IMR-90 (cell line): Measurements from ENCODE around the gene HNRNPM. TPM values are rescaled to one million over a fixed set of nuclear protein-coding genes. Genes with fewer than 3 reads are reported as not detected.

Experiments
- ATAC-seq: fragments of 200-7000 bp; cut with Tn5 transposase; 2 replicates; pipeline ENCODE4 v1.9.1; 2020; ENCODE audit warnings: low read depth, mild to moderate bottlenecking, moderate library complexity
- BruUV-seq: library from RNA; stranded (reverse); fragments of 400-500 nt; replicated peaks from 2 replicates; lab custom pipeline; 2021; lab: Mats Ljungman, UMichigan
- CTCF ChIA-PET: fragments of 300-600 bp; formaldehyde crosslinking; extraction: SDS; loops from one replicate; lab custom pipeline; 2021; ENCODE audit warnings: antibody characterized with exemption; lab: Yijun Ruan, JAX
- POLR2A ChIA-PET: fragments of 300-600 bp; sonication (Branson Sonifier 250); formaldehyde crosslinking; loops from one replicate; lab custom pipeline; 2022; ENCODE audit warnings: antibody characterized with exemption; ENCODE audit not compliant: unreplicated experiment; lab: Charles Lee
- DNase-seq: peaks from one replicate; pipeline ENCODE4 v3.0.0; 2013
- H2AFZ ChIP-seq: replicated peaks from 2 replicates; pipeline ENCODE3; 2013; ENCODE audit warnings: low read length, mild to moderate bottlenecking; ENCODE audit not compliant: poor library complexity
- H2AK5ac ChIP-seq: 2 replicates; pipeline ENCODE4 v1.6.1; 2013; ENCODE audit warnings: low read depth, low read length, inconsistent platforms
- H2AK9ac ChIP-seq: replicated peaks from 2 replicates; pipeline ENCODE3; 2013; ENCODE audit warnings: mild to moderate bottlenecking, low read depth, low read length, moderate library complexity; ENCODE audit not compliant: poor library complexity
- H2BK120ac ChIP-seq: 2 replicates; pipeline ENCODE4 v1.6.1; 2013; ENCODE audit warnings: low read depth, low read length, inconsistent platforms
- H2BK15ac ChIP-seq: 3 replicates; pipeline ENCODE4 v1.6.1; 2013; ENCODE audit warnings: low read depth, low read length, inconsistent platforms
- H2BK20ac ChIP-seq: 2 replicates; pipeline ENCODE4 v1.6.1; 2013; ENCODE audit warnings: low read depth, mild to moderate bottlenecking, inconsistent platforms, low read length, moderate library complexity
- H2BK5ac ChIP-seq: 2 replicates; pipeline ENCODE4 v1.6.1; 2013; ENCODE audit warnings: mild to moderate bottlenecking, low read depth, low read length, inconsistent platforms; ENCODE audit not compliant: poor library complexity, severe bottlenecking
- H3K14ac ChIP-seq: replicated peaks from 2 replicates; pipeline ENCODE4 v1.6.1; 2013; ENCODE audit warnings: low read depth, low read length, inconsistent platforms
- H3K18ac ChIP-seq: 2 replicates; pipeline ENCODE4 v1.6.1; 2013; ENCODE audit warnings: low read depth, low read length, control low read depth
- H3K23ac ChIP-seq: 2 replicates; pipeline ENCODE4 v1.6.1; 2013; ENCODE audit warnings: low read depth, low read length, inconsistent platforms
- H3K27ac ChIP-seq: 2 replicates; pipeline ENCODE4 v1.5.1; 2013; ENCODE audit warnings: mild to moderate bottlenecking, control low read depth, low read length; ENCODE audit not compliant: insufficient read depth
- H3K27me3 ChIP-seq: 2 replicates; pipeline ENCODE4 v1.6.1; 2013; ENCODE audit warnings: low read length; ENCODE audit not compliant: control insufficient read depth, insufficient read depth
- H3K36me3 ChIP-seq: 2 replicates; pipeline ENCODE4 v1.6.1; 2013; ENCODE audit warnings: low read length, mixed read lengths; ENCODE audit not compliant: control insufficient read depth, insufficient read depth
- H3K4ac ChIP-seq: 2 replicates; pipeline ENCODE4 v1.6.1; 2013; ENCODE audit warnings: low read depth, low read length, inconsistent platforms
- H3K4me1 ChIP-seq: 2 replicates; pipeline ENCODE4 v1.6.1; 2013; ENCODE audit warnings: low read length, mixed read lengths; ENCODE audit not compliant: control insufficient read depth, insufficient read depth
- H3K4me2 ChIP-seq: 2 replicates; pipeline ENCODE4 v1.6.1; 2013; ENCODE audit warnings: low read depth, mild to moderate bottlenecking, control low read depth, low read length, moderate library complexity
- H3K4me3 ChIP-seq: 2 replicates; pipeline ENCODE4 v1.5.1; 2013; ENCODE audit warnings: low read depth, mild to moderate bottlenecking, control low read depth, low read length, moderate library complexity; ENCODE audit not compliant: insufficient read depth
- H3K56ac ChIP-seq: 2 replicates; pipeline ENCODE4 v1.6.1; 2013; ENCODE audit warnings: low read length, inconsistent platforms; ENCODE audit not compliant: insufficient read depth; ENCODE audit errors: extremely low read depth
- H3K79me1 ChIP-seq, 2 experiments: 2 replicates each; pipeline ENCODE4 v1.6.1; 2013; ENCODE audit warnings: low read length in 2 of 2, inconsistent platforms in 1 of 2, low read depth in 1 of 2
- H3K9ac ChIP-seq: 2 replicates; pipeline ENCODE4 v1.6.1; 2013; ENCODE audit warnings: low read depth, low read length, control low read depth
- H3K9me1 ChIP-seq: 2 replicates; pipeline ENCODE4 v1.6.1; 2013; ENCODE audit warnings: low read length, inconsistent platforms; ENCODE audit not compliant: insufficient read depth
- H3K9me3 ChIP-seq: 2 replicates; pipeline ENCODE4 v1.6.1; 2013; ENCODE audit warnings: low read length; ENCODE audit not compliant: control insufficient read depth, insufficient read depth
- H4K20me1 ChIP-seq: 2 replicates; pipeline ENCODE4 v1.6.1; 2013; ENCODE audit warnings: low read length, inconsistent platforms; ENCODE audit not compliant: insufficient read depth
- H4K5ac ChIP-seq: 2 replicates; pipeline ENCODE4 v1.6.1; 2013; ENCODE audit warnings: mild to moderate bottlenecking, low read depth, low read length, control low read depth
- H4K8ac ChIP-seq, 2 experiments: 2 replicates each; pipeline ENCODE4 v1.6.1; 2013; ENCODE audit warnings: low read depth in 2 of 2, low read length in 2 of 2, control low read depth in 1 of 2, inconsistent platforms in 1 of 2
- H4K91ac ChIP-seq: 2 replicates; pipeline ENCODE4 v1.6.1; 2013; ENCODE audit warnings: low read depth, low read length, inconsistent platforms; ENCODE audit not compliant: insufficient read depth
- CTCF ChIP-seq: conservative IDR thresholded peaks from 2 replicates; pipeline ENCODE4 v1.5.1; 2012; ENCODE audit warnings: mild to moderate bottlenecking, low read depth, low read length, improper control_type of control experiment
- ELK1 ChIP-seq: fragments of 150-350 bp; IDR thresholded peaks from 2 replicates; pipeline ENCODE4 v1.6.1; 2016; ENCODE audit warnings: low read depth, mild to moderate bottlenecking, low read length, moderate library complexity, borderline replicate concordance
- FOS ChIP-seq: fragments of 150-350 bp; IDR thresholded peaks from 2 replicates; pipeline ENCODE4 v1.6.1; 2016; ENCODE audit warnings: low read depth, low read length
- MAFK ChIP-seq: IDR thresholded peaks from 2 replicates; pipeline ENCODE4 v1.6.1; 2012; ENCODE audit warnings: low read depth, low read length, improper control_type of control experiment
- MAZ ChIP-seq: IDR thresholded peaks from 2 replicates; pipeline ENCODE4 v1.6.1; 2012; ENCODE audit warnings: low read depth, mild to moderate bottlenecking, low read length, improper control_type of control experiment, moderate library complexity, borderline replicate concordance
- MXI1 ChIP-seq: IDR thresholded peaks from 2 replicates; pipeline ENCODE4 v1.6.1; 2012; ENCODE audit warnings: low read depth, mild to moderate bottlenecking, low read length, moderate library complexity, borderline replicate concordance
- RFX5 ChIP-seq: IDR thresholded peaks from 2 replicates; pipeline ENCODE4 v1.8.0; 2012; ENCODE audit warnings: low read depth, mild to moderate bottlenecking, low read length, moderate library complexity
- USF2 ChIP-seq: fragments of 150-350 bp; IDR thresholded peaks from 2 replicates; pipeline ENCODE4 v1.6.1; 2017; ENCODE audit warnings: mild to moderate bottlenecking, antibody characterized with exemption, low read length, low read depth
- WGBS, 2 experiments: methylation state at CpG; one replicate each; pipeline versions ENCODE4 v1.1.5 to v1.1.7; 2013; ENCODE audit warnings: missing lambda C conversion rate in 2 of 2; ENCODE audit not compliant: insufficient read length in 1 of 2; ENCODE audit errors: extremely low coverage in 2 of 2; 5-methylcytosine and 5-hydroxymethylcytosine counted together
- dilution Hi-C: fragments of 300-500 bp; cut with HindIII; formaldehyde crosslinking; loops from one replicate; pipeline ENCODE4 v1.14.3; 2018; ENCODE audit warnings: low sequenced_read_pairs; ENCODE audit not compliant: unreplicated experiment
- in situ Hi-C: fragments of 300-500 bp; cut with MboI; formaldehyde crosslinking; loops from 3 replicates; pipeline ENCODE4 v1.14.3; 2019; ENCODE audit warnings: low sequenced_read_pairs, inconsistent platforms, mixed read lengths
- intact Hi-C: fragments of 100-400 bp; cut with micrococcal nuclease; formaldehyde crosslinking; loops from 2 replicates; pipeline ENCODE4 v1.10.0; 2022
- polyA plus RNA-seq, 3 experiments: library from polyadenylated mRNA; depleted of rRNA; stranded (reverse); fragments of >200 nt; gene quantifications; 2 replicates each; pipeline ENCODE4 v1.2.3, GENCODE V29; 2012; ENCODE audit warnings: low replicate concordance in 1 of 3
- total RNA-seq: library from RNA; depleted of rRNA; stranded (reverse); fragments of >200 nt; gene quantifications from 2 replicates; pipeline ENCODE4 v1.2.3, GENCODE V29; 2012

The HNRNPM gene
- total and polyA plus RNA-seq, 2 of the 4 experiments (the other 2 are of a cell fraction), result 75.6 to 197 TPM

GRCh38 chr19:8476524-8476923, 31.7 kb downstream of the HNRNPM start:
- no peak overlapping the region for H2BK20ac ChIP-seq
- H4K20me1 ChIP-seq, result peaks cover 73% of the 10 kb centered on the region
- H3K4me1 ChIP-seq, result peaks cover 5% of the 10 kb centered on the region
- no peak overlapping the region for H3K4me3 ChIP-seq
- no peak overlapping the region for H2AK5ac ChIP-seq
- dilution Hi-C loops (no loop called here), in situ Hi-C loops (no loop called here), intact Hi-C loops (no loop called here)
- no peak overlapping the region for H3K56ac ChIP-seq
- no peak overlapping the region for H3K4me2 ChIP-seq
- CTCF ChIA-PET, result interaction anchor here (0.6 kb wide), 2 partner anchors 37 to 1813 kb away, joined by 3 to 7 read pairs; partner anchors contain the start of gene ZNF414
- no peak overlapping the region for H2BK120ac ChIP-seq
- no peak overlapping the region for H3K4ac ChIP-seq
- H3K27ac ChIP-seq, result no peak overlapping the region
- H3K79me1 ChIP-seq, result peaks cover 27 to 84% of the 10 kb centered on the region in 2 experiments
- no peak overlapping the region for H3K23ac ChIP-seq
- H2AFZ ChIP-seq, result no peak overlapping the region
- TF ChIP-seq MAZ (no peak), MAFK (no peak), MXI1 (no peak), USF2 (no peak), ELK1 (no peak), FOS (no peak), CTCF (no peak), RFX5 (no peak)
- no peak overlapping the region for H2BK15ac ChIP-seq
- H2BK5ac ChIP-seq, result no peak overlapping the region
- H2AK9ac ChIP-seq, result no peak overlapping the region
- no peak overlapping the region for H4K91ac ChIP-seq
- H3K18ac ChIP-seq, result no peak overlapping the region
- H3K9me1 ChIP-seq, result peaks cover 27% of the 10 kb centered on the region
- WGBS, 2 experiments, result 86% methylated on average over 1 of the region's 8 CpGs; no CpG with 5 or more reads in 1 of the 2 experiments
- no peaks in the 10 kb centered on the region for H3K9me3 ChIP-seq
- H3K9ac ChIP-seq, result no peak overlapping the region
- no peak for ATAC-seq
- DNase-seq, result no peak
- H3K27me3 ChIP-seq, result no peaks in the 10 kb centered on the region
- no peak overlapping the region for H3K14ac ChIP-seq
- POLR2A ChIA-PET, result no interaction called here
- H3K36me3 ChIP-seq, result peaks cover 58% of the 10 kb centered on the region
- BruUV-seq, result no TSS peak
- no peak overlapping the region for H4K8ac ChIP-seq
- H4K5ac ChIP-seq, result no peak overlapping the region
